ENCODE data around the gene STAT4.

DNA sequence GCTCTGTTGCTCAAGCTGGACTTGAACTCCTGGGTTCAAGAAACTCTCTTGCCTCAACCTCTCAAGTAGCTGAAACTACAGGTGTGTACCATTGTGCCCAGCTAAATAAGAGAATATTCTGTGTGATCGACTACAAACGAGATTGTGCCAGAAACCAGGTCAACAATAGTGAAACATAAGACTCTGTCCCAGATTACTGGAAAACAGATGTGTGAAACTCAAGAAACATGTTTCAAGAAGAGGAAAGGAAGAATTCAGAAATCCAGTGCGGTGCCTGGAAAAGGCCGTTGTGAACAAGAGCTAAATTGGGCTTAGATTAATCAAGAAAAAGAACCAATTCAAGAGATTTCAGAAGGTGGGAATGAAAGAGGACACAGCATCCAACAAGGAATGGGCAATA lies 113.4 kb downstream of the STAT4 start:
- TF ChIP-seq, protein P1, sequence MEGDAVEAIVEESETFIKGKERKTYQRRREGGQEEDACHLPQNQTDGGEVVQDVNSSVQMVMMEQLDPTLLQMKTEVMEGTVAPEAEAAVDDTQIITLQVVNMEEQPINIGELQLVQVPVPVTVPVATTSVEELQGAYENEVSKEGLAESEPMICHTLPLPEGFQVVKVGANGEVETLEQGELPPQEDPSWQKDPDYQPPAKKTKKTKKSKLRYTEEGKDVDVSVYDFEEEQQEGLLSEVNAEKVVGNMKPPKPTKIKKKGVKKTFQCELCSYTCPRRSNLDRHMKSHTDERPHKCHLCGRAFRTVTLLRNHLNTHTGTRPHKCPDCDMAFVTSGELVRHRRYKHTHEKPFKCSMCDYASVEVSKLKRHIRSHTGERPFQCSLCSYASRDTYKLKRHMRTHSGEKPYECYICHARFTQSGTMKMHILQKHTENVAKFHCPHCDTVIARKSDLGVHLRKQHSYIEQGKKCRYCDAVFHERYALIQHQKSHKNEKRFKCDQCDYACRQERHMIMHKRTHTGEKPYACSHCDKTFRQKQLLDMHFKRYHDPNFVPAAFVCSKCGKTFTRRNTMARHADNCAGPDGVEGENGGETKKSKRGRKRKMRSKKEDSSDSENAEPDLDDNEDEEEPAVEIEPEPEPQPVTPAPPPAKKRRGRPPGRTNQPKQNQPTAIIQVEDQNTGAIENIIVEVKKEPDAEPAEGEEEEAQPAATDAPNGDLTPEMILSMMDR (IDR thresholded peaks at IDR 0.05; ENCODE audit: insufficient read depth, low read depth, low read length) = no peak
- TF ChIP-seq EZH2 (IDR thresholded peaks at IDR 0.05; ENCODE audit: insufficient read depth, low read length) = no peak
